ENCODE results near the gene PMM1. TPM values are rescaled to one million over a fixed set of nuclear protein-coding genes. Genes with fewer than 3 reads are reported as not detected.

The PMM1 gene
- total and polyA plus RNA-seq, 2 of the 13 experiments (the other 11 are each of a cell fraction or from before 2014, with no cell fraction given): 17.8 to 95.6 TPM

DNA sequence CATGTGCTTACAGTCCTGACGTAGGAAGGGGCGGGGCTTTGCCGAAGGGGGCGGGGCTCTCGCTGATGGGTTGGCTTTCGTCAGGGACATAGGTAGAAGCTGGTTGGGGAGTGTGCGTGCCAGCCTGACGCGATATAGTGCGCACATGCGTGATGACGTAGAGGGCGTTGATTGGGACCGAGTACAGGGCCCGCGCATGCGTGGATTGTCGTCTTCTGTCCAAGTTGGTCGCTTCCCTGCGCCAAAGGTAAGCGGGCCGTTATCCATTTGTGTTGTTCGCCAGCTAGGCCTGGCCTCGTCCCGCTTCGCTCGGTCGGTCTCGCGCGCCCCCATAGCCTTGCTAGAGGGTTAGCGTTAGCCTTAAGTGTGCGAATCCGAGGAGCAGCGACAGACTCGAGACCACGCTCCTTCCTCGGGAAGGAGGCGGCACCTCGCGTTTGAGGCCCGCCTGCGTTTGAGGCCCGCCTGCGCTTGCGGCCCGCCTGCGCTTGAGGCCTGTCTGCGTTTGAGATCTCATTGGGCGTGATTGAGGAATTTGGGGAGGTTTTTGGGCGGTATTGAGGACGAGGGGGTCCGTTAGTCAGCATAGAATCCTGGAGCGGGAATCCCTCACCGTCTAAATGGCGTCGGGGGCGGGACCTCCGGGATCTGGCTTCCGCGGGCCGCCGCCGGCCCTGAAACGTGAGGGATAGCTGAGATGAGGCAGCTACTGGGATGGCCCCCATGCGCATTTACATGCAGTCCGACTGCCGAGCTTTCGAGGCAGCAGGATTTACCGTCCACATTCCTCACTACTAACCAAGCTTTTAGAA, 31.7 kb upstream of the PMM1 start, which contains the start of gene XRCC6 (continued):
- TF ChIP-seq, protein P1, sequence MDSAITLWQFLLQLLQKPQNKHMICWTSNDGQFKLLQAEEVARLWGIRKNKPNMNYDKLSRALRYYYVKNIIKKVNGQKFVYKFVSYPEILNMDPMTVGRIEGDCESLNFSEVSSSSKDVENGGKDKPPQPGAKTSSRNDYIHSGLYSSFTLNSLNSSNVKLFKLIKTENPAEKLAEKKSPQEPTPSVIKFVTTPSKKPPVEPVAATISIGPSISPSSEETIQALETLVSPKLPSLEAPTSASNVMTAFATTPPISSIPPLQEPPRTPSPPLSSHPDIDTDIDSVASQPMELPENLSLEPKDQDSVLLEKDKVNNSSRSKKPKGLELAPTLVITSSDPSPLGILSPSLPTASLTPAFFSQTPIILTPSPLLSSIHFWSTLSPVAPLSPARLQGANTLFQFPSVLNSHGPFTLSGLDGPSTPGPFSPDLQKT (CRISPR knock-in tag; IDR thresholded peaks at IDR 0.05; ENCODE audit: borderline replicate concordance): no peak
- TF ChIP-seq, protein P2, sequence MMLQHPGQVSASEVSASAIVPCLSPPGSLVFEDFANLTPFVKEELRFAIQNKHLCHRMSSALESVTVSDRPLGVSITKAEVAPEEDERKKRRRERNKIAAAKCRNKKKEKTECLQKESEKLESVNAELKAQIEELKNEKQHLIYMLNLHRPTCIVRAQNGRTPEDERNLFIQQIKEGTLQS (CRISPR knock-in tag; IDR thresholded peaks at IDR 0.05): no peak
- no peak for TF ChIP-seq SYNCRIP (IDR thresholded peaks at IDR 0.05; ENCODE audit: insufficient read depth, low read depth, low read length)
- 0 out of 2 replicates have a peak, but pooled peaks have one; percentile 16 for TF ChIP-seq ELF3 (CRISPR knock-in tag; IDR thresholded peaks at IDR 0.05)
- 0 out of 2 replicates have a peak, but pooled peaks have one; percentile 26 for TF ChIP-seq ZNF121 (CRISPR knock-in tag; IDR thresholded peaks at IDR 0.05)
- TF ChIP-seq ZNF335 (CRISPR knock-in tag; IDR thresholded peaks at IDR 0.05): 0 out of 2 replicates have a peak, but pooled peaks have one; percentile 19
- TF ChIP-seq, protein P3, sequence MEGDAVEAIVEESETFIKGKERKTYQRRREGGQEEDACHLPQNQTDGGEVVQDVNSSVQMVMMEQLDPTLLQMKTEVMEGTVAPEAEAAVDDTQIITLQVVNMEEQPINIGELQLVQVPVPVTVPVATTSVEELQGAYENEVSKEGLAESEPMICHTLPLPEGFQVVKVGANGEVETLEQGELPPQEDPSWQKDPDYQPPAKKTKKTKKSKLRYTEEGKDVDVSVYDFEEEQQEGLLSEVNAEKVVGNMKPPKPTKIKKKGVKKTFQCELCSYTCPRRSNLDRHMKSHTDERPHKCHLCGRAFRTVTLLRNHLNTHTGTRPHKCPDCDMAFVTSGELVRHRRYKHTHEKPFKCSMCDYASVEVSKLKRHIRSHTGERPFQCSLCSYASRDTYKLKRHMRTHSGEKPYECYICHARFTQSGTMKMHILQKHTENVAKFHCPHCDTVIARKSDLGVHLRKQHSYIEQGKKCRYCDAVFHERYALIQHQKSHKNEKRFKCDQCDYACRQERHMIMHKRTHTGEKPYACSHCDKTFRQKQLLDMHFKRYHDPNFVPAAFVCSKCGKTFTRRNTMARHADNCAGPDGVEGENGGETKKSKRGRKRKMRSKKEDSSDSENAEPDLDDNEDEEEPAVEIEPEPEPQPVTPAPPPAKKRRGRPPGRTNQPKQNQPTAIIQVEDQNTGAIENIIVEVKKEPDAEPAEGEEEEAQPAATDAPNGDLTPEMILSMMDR (CRISPR knock-in tag; IDR thresholded peaks at IDR 0.05): peak; percentile 22; the same call in 1 of the 2 replicates
- no peak for TF ChIP-seq HOXA9 (CRISPR knock-in tag; IDR thresholded peaks at IDR 0.05; ENCODE audit: borderline replicate concordance)
- no peak for TF ChIP-seq ZNF83 (CRISPR knock-in tag; IDR thresholded peaks at IDR 0.05; ENCODE audit: borderline replicate concordance)
- TF ChIP-seq, protein P4, sequence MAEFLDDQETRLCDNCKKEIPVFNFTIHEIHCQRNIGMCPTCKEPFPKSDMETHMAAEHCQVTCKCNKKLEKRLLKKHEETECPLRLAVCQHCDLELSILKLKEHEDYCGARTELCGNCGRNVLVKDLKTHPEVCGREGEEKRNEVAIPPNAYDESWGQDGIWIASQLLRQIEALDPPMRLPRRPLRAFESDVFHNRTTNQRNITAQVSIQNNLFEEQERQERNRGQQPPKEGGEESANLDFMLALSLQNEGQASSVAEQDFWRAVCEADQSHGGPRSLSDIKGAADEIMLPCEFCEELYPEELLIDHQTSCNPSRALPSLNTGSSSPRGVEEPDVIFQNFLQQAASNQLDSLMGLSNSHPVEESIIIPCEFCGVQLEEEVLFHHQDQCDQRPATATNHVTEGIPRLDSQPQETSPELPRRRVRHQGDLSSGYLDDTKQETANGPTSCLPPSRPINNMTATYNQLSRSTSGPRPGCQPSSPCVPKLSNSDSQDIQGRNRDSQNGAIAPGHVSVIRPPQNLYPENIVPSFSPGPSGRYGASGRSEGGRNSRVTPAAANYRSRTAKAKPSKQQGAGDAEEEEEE (CRISPR knock-in tag; IDR thresholded peaks at IDR 0.05; ENCODE audit: borderline replicate concordance): no peak
- no peak for TF ChIP-seq ZMYM2 (CRISPR knock-in tag; IDR thresholded peaks at IDR 0.05)
- no peak for TF ChIP-seq FOXA1 (IDR thresholded peaks at IDR 0.05)
- no peak; the same call in 1 of the 2 replicates for TF ChIP-seq FOXA1 (CRISPR knock-in tag; IDR thresholded peaks at IDR 0.05)
- TF ChIP-seq SAP130 (CRISPR knock-in tag; IDR thresholded peaks at IDR 0.05; ENCODE audit: low read depth): peak; percentile 84; the same call in 1 of the 2 replicates
- no peak for TF ChIP-seq ISL2 (CRISPR knock-in tag; IDR thresholded peaks at IDR 0.05)
- TF ChIP-seq GZF1 (CRISPR knock-in tag; IDR thresholded peaks at IDR 0.05): no peak
- TF ChIP-seq GATA4 (IDR thresholded peaks at IDR 0.05; ENCODE audit: borderline replicate concordance, low read depth): 0 out of 2 replicates have a peak, but pooled peaks have one; percentile 14
- TF ChIP-seq, protein P5, sequence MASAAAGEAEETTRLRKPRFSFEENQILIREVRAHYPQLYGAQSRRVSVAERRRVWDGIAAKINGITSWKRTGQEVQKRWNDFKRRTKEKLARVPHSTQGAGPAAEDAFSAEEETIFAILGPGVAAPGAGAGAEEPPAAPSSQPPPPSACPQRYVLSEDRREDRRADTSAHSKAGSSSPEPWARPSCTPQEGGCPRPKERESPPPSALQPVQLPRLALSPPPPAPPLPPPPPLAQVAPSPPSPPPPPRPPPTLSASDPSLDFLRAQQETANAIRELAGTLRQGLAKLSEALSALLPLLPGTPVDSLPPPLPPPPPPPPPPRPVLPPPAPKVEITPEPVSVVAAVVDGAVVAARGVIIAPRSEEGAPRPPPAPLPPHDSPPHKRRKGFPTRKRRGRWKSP (CRISPR knock-in tag; IDR thresholded peaks at IDR 0.05): peak; percentile 21; the same call in 1 of the 2 replicates
- TF ChIP-seq POLR2AphosphoS2 (IDR thresholded peaks at IDR 0.05; ENCODE audit: low read depth, low read length): peak; percentile 77; the same call in 1 of the 2 replicates
- TF ChIP-seq, protein P6, sequence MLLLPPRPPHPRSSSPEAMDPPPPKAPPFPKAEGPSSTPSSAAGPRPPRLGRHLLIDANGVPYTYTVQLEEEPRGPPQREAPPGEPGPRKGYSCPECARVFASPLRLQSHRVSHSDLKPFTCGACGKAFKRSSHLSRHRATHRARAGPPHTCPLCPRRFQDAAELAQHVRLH (CRISPR knock-in tag; IDR thresholded peaks at IDR 0.05; ENCODE audit: borderline replicate concordance, low read depth): peak; percentile 78
- 0 out of 2 replicates have a peak, but pooled peaks have one; percentile 1 for TF ChIP-seq HOXD1 (CRISPR knock-in tag; IDR thresholded peaks at IDR 0.05)
- TF ChIP-seq, protein P7, sequence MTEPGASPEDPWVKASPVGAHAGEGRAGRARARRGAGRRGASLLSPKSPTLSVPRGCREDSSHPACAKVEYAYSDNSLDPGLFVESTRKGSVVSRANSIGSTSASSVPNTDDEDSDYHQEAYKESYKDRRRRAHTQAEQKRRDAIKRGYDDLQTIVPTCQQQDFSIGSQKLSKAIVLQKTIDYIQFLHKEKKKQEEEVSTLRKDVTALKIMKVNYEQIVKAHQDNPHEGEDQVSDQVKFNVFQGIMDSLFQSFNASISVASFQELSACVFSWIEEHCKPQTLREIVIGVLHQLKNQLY (CRISPR knock-in tag; IDR thresholded peaks at IDR 0.05): 0 out of 2 replicates have a peak, but pooled peaks have one; percentile 31
- TF ChIP-seq KLF11 (CRISPR knock-in tag; IDR thresholded peaks at IDR 0.05): peak; percentile 82

Data from HepG2 (cell line).